Bone marrow (tissue), 2 donors: Measurements from ENCODE around the gene SDK1.
A peak's percentile ranks its signal among the peaks of the same experiment; 100 is the strongest.

Source experiments
- DNase-seq, 2 donors: peaks; one replicate each; lab custom pipeline; 2025; lab: John Stamatoyannopoulos, UW

Gene SDK1, protein sequence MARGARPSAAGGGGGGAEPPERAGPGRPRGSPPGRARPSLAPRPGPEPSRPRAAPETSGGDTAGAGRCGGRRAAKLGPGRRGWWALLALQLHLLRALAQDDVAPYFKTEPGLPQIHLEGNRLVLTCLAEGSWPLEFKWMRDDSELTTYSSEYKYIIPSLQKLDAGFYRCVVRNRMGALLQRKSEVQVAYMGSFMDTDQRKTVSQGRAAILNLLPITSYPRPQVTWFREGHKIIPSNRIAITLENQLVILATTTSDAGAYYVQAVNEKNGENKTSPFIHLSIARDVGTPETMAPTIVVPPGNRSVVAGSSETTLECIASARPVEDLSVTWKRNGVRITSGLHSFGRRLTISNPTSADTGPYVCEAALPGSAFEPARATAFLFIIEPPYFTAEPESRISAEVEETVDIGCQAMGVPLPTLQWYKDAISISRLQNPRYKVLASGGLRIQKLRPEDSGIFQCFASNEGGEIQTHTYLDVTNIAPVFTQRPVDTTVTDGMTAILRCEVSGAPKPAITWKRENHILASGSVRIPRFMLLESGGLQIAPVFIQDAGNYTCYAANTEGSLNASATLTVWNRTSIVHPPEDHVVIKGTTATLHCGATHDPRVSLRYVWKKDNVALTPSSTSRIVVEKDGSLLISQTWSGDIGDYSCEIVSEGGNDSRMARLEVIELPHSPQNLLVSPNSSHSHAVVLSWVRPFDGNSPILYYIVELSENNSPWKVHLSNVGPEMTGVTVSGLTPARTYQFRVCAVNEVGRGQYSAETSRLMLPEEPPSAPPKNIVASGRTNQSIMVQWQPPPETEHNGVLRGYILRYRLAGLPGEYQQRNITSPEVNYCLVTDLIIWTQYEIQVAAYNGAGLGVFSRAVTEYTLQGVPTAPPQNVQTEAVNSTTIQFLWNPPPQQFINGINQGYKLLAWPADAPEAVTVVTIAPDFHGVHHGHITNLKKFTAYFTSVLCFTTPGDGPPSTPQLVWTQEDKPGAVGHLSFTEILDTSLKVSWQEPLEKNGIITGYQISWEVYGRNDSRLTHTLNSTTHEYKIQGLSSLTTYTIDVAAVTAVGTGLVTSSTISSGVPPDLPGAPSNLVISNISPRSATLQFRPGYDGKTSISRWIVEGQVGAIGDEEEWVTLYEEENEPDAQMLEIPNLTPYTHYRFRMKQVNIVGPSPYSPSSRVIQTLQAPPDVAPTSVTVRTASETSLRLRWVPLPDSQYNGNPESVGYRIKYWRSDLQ (N-terminal part only)

DNA sequence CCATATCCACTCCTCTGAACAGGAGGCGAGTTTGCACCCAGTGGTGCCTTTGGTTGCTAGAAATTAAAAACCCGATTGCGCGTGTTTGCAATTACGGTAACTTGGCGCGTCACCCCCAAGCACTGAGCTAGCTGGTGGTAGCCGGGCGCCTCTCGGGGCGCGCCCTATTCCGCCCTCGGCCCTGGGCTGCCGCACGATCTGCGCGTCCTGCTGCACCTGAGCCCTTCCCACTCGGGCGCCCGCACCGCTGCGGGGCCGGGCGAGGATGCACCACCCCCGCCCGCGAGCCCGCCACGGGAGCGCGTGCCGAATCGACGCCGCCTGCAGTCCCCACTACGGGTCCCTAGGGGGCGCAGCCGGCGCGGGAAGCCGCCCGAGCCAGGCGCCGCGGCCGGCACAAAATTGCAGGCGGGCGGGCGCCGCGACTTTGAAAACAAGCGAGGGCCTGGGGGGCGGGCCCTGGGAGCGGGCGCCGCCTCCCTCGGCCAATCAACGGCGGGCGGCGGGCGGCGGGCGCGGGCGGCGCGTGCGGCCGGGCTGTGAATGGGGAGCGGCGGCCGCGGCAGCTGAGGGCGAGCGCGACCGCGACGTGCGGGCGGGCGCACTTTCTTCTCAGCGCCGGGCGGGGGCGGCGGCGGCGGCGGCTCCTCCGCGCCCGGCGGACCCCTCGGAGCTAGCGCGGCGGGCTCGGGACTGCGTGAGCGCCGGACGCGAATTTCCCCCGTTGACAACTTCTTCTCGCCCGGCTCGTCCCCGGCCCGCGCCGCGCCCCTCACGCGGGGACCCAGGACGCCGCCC, at the start of gene SDK1:
Gene SDK1 (plus strand): TSS at position 602 of the 798 bp plus-strand sequence. CDS start 335 bp downstream, outside the sequence.
- peak; percentile 52 to 66 for DNase-seq

DNA sequence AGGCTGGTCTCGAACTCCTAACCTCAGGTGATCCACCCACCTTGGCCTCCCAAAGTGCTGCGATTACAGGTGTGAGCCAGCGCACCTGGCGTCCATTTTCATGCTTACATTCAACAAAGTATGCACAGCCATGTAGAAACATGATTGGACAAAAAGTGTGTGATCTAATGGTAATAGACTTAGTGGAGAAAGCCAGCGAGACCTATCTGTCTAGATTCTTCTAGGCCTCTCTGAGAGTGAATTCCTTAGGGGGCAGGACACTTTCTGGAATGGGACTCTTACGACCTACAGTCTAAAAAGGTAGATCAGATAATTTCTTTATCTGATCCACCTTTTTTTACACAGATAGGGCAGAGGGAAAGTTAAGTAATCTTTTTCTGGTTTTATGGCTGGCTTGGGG, 46.3 kb upstream of the SDK1 start:
- DNase-seq, result no peak

DNA sequence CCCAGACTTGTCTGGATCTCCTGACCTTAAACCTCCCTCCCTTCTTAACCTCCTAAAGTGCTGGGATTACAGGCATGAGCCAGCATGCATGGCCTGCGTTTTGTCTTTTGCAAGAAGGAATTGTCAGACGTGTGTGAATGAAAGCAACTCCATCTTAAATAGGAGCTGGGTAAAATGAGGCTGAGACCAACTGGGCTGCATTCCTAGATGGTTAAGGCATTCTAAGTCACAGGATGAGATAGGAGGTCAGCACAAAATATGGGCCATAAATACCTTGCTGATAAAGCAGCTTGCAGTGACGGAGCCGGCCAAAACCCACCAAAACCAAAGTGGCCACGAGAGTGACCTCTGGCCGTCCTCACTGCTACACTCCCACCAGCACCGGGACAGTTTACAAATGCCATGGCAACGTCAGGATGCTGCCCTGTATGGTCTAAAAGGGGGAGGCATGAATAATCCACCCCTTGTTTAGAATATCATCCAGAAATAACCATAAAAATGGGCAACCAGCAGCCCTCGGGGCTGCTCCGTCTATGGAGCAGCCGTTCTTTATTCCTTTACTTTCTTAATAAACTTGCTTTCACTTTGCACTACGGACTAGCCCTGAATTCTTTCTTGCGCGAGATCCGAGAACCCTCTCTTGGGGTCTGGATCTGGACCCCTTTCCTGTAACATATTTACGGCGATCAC, 41.2 kb upstream of the SDK1 start:
- DNase-seq, result no peak

DNA sequence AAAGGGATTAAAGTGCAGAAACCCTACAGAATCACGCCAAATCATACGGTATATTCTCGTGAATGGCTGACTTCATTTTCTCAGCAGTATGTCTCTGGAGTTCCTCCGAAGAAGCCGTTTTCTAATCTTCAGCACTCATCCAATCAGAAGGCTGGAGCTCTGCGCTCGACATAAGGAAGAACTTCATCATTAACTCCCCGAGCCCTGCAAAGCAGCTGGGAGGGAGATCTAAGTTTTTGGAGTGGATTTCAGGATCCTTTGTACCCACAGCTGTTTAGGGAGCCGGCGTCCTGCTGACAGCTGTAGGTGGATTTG, 40.7 kb upstream of the SDK1 start:
- no peak for DNase-seq

DNA sequence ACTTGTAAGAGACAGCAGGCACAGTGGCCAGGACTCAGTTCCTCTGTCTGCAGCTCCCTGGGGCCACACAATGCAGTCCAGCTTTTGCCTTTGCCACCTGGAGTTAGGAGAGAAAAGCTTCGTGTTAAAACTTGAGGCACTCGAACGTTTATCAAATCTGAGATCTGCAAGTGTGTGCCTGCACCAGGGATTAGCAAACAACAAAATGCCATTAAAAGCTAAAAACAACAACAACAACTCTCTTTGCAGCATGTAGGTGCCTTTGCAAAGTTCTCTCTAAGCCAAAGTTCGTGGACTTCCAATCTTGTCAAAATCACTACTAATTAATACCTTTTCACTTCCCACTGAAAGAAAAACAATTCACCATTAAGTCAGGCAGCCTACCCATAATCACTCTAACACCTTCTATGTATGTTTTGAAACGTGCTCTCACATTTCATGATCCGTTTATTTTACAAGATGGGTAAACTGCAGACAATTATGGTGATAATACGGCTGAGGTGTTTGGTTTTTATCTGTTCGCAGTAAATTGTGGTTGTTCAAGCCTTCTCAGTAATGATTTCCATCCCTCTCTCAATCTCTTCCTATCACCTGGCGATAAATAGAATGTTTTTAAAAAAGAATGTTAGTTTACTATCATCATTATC, 36.2 kb upstream of the SDK1 start:
- no peak for DNase-seq

DNA sequence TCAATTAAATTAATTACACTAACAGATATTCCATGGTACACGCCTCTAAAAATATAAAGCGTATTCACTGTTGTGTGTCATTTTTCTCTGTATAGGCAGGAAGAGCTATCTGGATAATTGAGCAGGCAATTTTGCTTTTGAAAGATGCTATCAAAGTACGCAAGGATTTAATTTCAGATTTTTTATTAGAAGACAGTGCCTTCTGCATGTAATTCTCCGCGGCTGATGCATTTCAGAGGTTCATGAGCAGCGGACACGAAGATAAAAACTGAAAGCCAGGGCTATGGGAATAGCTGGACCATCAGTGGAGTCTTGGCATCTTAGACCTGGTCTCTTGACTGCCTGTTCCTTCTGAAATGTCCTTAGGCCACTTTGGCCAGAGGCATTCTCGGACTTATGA, 35.7 kb upstream of the SDK1 start:
- no peak for DNase-seq

DNA sequence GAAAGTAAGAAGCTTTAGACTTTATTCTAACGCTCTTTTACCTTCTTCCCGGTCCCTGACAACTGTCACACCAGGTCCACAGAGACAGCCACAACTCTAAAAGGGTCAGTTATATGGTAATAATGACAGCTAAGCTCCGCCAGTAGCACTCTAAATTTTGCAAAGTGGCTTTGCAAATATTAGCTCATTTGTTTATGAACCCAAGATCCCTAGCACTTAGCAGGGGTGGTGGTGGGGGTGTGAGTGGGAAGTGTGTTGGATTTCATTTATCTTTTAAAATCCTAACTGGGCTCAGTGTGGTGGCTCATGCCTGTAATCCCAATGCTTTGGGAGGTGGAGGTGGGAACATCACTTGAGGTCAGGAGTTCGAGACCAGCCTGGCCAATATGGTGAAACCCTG, 34.8 kb upstream of the SDK1 start:
- DNase-seq, result no peak

DNA sequence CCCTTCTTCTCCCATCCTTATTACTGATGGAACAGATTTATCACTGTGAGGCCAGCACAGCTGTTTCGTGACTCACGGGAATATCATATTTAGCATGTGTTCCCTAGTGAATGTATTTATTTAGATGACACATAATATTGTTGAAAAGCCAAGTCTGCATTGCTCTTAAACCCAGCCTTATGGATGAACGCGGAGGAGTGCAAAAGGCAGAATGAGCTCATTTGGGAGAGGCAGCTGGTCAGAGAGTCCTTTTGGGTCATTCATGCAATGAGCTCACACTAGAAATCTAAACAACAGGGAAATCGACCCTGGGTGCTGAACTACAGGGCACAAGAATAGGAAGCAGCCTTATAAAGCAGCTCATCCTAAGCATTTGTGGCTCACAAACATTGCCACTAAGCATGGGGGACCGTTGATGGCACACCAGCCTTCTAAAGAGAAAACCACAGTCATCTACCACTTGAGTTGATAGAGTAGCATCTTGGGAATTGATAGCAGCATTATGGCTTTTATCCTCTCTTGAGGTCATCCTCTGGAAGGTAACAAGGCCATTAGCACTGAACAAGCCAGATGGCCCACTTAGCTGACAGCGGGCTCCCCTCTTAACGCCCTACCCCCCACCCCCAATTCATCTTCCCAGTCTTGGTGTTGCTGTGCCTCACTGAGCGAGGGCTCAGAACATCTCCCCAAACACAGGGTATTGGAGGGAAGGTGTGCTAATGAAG, 32.9 kb upstream of the SDK1 start:
- no peak for DNase-seq

DNA sequence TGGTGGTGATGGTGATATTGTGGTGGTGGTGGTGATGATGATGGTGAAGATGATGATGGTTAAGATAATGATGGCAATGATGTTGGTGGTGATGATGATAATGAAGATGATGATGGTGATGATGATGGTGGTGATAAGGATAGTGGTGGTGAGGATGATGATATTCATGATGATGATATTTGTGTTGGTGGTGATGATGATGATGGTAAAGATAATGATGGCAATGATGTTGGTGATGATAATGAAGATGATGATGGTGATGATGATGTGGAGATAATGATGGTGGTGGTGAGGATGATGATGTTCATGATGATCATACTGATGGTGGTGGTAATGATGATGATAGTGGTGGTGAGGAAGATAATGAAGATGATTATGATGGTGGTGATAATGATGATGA, 30.7 kb upstream of the SDK1 start:
- no peak for DNase-seq

DNA sequence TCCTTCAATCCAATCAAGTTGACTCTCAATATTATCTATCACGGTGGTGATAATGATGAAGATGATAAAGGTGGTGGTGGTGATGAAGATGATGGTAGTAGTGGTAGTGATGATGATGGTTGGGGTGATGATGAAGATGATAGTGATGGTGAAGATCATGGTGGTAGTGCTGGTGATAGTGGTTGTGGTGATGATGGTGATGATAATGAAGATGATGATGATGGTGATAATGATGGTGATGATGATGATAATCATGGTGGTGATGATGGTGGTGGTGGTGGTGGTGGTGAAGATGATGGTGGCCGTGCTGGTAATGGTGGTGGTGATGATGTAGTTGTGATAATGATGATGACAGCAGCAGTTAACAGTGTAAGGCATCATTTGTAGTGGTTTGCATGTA, 29.8 kb upstream of the SDK1 start:
- DNase-seq, result no peak

DNA sequence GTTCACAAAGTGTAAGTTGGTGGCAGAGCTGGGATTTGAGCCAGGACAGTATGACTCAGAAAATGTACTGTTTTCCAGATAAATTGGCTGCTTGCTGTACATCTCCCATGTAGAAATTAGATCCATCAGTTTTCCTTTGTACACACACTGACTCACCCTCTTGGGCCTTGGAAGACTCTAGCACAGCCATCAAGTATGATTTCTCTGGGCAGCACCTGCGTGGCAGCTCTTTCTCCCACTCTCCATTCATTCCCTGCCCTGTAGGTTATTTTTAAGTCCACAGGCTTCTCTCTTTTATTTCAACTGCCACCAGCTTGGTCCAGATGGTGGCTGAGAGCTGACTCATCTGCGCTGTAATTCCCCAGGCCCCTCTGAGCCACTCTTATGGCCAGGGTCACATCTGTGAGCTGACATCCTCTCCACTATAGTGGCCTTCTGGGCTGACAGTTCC, 28.3 kb upstream of the SDK1 start:
- DNase-seq, result no peak

DNA sequence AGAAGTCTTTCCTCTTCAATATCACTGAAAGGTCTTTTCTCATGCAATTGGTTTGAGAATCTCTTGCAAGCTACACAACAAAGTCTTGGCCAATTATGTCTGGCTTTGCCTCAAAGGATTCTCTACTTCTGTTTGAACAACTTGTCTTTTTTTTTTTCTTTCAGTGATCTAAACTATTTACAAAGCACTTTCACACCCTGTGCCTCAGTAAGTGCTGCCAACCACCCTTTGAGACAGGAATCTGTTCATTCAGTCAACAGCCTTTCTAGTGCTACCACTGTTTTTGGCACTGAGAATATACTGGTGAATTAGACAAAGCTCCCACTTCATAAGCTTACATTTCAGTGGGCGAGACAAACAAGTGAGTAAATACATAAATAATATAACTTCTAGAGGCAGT, 26.9 kb upstream of the SDK1 start:
- no peak for DNase-seq

DNA sequence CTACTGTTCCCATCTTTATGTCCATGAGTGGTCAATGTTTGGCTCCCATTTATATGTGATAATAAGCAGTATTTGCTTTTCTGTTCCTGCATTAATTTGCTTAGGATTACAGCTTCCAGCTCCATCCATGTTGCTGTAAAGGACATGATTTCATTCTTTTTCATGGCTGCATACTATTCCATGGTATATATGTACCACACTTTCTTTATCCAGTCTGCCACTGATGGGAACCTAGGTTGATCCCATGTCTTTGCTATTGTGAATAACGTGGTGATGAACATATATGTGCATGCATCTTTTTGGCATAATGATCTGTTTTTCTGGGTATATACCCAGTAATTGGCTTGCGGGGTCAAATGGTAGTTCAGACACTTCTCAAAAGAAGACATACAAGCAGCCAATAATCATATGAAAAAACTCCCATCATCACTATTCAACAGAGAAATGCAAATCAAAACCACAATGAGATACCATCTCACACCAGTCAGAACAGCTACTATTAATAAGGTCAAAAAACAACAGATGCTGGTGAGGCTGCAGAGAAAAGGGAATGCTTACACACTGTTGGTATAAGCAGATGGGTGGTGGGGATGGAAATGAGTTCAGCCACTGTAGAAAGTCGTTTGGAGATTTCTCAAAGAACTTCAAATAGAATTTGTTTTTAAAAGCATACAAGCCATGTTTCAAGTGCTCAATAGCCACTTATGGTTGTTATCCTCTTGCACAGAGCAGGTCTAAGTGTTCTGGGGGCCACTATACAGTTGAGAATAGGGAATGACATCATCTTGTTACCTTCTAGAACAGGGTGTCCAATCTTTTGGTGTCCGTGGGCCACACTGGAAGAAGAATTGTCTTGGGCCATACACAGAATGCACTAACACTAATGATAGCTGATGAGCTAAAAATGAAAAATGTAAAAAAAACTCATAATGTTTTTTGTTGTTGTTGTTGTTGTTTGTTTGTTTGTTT, 23.2 kb upstream of the SDK1 start:
- DNase-seq, result no peak

DNA sequence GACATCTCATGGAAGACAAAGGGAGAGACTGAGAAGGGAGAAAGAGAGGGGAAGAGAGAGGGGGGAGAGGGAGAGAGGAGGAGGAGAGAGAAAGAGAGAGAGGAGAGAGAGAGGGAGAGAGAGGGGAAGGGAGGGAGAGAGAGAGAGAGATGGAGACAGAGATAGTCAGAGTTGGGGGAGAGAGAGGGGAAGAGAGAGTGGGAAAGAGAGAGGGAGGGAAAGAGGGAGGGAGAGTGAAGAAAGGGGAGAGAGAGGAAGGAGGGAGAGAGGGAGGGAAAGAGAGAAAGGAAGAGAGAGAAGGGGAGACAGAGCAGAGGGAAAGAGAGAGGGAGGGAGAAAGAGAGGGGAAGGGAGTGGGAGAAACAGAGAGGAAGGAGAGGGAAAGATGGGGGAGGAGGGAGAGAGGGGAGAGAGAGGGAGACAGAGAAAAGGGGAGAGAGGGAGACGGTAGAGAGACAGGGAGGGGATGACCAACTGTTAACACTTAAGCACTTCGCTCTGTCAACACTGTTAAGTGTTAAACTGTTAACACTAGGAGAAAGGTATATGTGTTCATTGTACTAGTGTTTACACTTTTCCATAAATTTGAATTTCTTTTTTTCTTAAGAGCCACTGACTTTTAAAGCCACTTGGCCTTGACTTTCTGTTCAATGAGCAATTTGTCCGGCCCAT, 21.8 kb upstream of the SDK1 start:
- DNase-seq, result no peak

DNA sequence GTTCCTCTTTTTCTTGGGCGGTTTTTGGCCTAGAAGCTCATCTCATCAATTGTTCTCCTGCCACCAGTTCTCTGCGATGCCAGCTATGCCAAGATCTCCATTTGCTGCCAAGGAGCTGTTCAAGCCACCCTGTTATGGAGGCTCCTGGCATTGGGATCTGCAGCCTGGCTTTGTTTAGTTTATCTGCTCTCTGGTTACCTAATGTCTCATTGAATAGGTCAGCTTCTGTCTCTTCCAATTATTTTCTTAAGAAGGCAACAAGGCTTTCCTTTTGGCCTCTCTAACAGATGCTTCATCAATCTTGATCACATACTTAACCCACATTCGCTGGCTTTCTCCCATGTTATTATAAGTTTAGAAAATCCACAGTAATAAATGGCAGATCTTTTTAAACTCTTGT, 20.6 kb upstream of the SDK1 start:
- DNase-seq, result no peak

DNA sequence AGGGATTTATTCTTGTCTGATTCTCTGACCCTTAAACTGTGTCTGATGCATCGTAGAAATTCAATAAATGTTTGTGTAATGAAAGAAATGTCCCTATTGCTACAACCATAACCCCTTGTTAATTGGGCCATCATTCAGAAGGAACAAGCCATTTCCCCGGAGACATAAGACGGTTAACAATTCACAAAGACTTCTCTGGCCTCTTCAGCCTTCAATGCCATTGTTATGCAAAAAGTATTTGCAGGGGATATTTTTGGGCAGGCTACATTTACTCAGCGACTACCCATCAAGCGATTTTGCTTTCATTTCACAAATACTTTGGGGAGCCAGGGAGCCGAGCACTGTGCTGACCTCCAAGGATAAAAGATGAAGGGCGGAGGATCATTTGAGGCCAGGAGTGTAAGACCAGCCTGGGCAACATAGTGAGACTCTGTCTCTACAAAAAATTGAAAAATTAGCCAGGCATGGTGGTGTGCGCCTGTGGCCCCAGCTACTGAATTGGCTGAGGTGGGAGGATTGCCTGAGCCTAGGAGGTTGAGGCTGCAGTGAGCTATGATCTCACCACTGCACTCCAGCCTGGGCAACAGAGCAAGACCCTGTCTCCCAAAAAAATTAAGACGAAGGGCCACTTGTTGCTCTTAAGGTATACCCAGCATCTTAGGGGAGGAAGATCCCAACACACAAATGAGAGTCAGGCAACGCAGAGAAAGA, 20.0 kb upstream of the SDK1 start:
- DNase-seq, result no peak

DNA sequence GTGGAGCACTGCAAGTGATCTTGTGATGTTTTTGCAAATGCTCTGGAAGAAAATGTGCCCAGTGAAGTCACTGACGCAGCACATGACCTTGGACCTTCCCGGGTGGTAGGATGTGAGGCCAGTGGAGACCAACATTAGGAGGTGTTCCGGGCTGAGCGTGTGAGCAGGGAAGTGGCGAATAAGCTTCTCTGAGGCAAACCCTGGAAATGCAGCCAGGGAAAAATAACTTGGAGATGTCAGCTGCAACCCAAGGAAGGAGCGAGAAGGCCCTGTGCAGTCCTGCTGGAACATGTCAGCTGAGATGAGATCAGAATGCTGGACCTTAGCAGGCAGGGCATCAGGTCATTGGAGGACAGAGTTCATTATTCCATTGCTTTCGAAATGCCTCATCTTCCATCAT, 18.6 kb upstream of the SDK1 start:
- DNase-seq, result no peak
